GM03348 (cell line): ENCODE results near the gene ACAP2.

ENCODE experiments used
- DNase-seq: peaks from one replicate; pipeline ENCODE4 v3.0.0; 2012; ENCODE audit warnings: low spot score

The ACAP2 gene

DNA sequence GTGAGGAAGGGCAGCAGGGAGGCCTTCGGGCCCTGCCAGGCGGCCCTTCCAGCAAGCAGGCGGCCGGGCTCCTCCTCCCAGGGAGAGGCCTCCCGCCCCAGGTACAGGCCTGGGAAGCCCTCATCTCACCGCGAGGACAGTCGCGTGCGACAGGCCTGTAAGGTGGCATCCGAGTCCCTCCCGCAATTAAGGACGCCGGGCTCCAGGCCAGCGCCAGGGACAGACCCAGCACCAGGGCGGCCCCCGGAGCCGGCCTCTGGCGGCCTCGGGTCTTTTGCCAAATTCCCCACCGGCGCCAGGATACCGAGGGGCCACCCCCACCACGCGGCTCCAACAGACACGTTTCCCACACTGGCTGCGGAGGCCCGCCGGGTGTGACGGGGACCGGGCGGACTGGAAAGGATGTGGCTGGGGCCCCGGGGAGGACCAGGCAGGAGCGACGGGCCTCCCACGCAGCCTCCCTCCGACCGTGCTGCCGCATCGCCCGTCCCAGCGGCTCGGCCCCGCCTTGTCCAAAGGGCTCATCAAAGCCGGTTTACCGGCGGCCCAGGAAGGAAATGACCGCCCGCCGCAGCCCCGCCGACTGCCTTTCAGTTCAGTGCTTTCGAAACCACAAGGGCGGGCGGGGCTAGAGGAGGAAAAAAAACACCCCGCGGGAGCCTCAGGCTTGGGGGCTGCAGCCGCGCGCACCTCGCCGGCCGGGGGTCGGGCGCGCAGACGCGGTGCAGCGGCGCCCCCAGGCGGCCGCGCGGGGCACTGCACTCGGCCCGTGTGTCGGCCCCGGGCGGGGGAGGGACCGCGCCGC lies 183.1 kb downstream of the ACAP2 start:
- peak; percentile 99 for DNase-seq

DNA sequence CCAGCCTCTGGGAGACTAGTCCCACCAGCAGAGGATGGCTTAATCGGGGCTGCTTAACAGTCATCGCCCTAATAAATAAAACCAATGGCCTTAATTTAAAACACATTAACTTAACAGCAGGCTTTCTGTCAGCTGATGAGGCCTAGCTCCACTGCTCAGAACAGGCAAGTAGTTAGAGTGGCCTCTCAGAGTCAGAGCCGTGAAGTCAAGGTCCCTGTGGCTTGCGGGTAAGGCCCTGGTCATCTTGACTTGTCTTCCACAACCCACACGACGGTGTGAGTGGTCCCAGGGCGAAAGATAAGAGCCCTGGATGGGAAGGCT lies 183.7 kb downstream of the ACAP2 start:
- DNase-seq = peak; percentile 61

DNA sequence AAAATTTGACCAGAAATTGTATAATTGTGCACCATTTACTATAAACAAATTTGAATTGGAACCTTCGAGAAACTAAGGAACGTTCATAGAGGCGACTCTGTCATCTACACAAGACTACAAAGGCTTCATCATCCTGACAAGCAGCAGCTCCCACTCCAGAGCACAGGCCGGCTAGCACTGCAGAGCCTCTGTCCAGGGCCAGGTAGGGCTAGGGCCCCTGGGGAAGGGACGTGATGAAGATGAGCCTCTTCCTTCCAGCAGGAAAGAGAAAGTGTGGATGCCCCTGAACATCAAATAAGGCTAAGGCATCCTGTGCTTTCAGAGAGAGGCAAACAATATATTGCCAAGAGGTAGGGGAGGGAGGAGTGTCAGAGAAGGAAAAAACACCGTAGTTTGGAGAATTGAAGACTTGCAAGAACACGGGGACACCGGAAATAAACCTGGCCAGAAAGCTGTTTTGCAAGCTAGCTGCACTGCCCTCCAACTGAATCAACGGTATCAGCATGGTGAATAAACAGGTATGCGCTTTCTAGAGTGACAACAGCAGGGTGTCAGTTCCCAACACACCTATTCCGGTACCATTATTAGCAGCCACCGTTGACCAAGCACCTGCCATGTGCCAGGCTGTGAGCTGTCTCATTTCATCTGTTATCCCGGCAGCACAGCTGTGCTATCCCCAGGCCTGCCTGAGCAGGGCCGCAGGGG lies 184.2 kb downstream of the ACAP2 start:
- DNase-seq = no peak

DNA sequence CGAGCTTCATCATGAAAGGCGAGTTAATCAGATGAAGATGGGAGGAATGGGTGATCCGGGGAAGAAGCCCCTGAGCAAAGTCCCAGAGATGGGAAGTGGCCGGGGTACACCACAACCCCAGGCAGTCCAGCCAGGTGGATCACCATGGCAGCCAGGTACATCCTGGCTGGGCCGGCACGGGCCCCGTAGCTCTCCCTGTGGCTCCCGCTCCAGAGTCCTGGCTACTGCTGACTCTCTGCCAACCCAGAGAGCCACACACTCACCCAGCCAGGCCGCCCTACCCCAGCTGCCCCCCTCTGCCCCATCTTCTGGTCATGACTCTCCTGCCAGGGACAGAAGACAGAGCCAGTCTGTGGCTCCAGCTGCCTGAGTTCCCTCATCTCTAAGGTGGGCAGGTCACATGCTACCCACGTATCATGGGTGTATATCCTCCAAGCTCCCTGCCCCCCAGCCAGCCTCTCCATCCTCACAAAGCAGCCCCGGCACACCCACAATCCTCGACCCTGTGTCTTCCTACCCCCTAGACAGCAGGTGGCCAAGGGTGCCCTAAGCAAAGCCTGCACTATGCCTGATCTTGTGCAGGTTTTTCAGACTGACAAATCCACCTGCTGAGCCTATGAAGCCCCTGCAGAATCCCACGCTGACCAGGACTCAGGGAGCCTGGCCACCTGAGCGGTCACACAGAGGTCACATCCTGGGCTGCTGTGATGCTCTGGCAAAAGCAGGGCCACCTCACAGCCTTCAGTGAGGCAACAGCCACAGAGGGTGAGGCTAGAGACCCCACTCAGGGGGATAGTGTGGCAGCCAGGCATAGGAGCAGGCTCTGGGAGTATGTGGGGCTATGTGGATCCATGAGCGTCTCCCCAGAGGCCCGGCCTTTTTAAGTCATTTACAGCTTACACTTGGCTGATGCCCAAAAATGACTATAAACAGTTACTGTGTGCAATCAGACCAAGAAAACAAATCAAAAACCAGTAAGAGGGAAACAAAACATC lies 185.1 kb downstream of the ACAP2 start:
- DNase-seq = no peak

DNA sequence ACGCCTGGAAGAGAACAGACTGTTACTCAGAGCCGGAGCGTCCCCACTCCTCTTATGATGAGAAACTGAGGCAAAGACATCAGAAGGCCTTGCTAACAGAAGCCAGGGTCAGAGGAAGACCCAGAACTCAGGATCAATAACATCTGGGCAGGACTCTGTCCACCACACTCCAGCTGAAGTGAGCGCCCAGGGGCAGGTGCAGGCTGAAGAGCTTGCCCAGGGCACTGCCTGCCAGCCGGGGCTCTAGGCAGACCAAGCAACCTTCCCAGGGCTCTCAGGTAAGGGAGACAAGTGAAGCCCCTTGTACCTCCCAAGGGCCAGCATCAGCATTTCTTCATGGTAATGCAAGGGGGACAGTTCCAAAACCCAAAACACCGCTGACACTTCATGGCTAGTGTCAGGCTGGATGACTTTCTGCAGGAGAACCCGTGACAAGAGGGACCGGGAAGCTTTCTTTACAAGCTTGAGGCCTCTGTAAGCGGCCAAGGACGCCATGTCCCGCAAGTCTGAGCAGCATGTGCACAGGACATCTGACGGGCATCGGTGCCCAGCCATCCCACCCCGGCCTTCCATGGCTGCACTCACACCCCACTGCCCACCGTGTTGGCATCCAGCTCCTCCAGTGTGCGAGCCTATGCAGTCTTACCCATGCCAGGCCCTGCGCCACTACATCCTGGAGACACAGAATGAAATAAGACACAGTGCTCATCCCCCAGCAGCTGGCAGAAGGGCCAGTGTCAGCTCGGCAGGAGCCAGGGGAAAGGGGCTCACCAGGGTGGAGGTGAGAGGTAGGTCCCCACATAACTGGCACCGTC lies 186.0 kb downstream of the ACAP2 start:
- no peak for DNase-seq

DNA sequence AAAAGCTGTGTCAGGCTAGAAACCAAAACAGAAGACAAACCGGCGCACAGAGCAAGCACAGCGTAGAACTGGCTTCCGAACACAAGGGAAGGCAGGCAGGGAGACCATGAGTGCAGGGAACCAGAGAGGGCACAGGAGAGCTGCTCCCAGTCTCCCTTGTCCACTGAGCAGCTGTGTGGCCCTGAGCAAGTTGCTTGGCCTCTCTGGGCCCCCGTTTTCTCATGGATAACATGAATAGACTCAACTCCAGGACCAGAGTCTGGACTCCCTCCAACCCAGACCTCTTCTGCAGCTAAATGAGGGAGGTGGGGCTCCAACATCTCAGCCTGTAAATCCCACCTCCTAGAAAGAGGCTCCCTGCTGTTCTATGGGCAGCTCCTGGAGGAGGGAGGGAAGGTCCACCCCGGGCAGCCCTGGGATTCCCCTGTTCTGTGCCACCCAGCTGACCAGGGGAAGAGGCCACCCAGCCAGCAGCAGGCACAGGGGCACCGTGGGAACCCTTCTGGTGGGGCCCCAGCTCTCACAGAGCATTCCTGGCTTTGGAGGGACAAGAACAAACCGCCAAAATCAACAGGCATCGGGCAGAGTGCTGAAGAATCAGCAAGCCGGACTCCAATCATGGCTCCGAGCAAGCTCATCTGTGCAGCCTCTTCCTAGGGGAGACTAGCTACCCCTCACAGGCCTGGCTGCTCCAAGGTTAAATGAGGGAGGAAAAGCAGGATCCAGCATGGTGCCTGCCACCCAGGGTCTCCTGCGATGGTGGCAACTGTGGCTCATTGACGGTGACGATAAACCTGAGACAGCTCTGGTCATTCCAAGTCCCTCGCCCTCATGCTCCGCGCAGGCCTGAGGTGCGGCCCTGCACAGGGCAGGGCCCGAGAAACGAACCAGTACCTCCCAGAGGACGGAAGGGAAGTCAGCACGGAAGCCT lies 187.0 kb downstream of the ACAP2 start:
- no peak for DNase-seq

DNA sequence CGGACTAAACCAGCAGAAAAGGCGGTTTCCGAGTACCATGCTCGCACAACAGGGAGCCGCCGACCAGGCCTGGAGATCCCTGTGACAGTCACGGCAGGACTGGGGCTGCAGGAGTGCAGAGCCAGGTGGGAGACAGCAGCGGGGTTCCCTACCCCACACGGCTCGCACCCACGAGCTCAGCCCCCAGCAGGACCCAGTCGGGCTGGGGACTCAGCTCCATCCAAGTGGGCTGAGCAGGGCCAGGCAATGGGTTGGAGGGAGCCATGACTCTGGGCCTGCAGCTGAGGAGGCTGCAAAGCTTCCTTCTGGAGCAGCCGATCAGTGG lies 187.7 kb downstream of the ACAP2 start:
- no peak for DNase-seq

DNA sequence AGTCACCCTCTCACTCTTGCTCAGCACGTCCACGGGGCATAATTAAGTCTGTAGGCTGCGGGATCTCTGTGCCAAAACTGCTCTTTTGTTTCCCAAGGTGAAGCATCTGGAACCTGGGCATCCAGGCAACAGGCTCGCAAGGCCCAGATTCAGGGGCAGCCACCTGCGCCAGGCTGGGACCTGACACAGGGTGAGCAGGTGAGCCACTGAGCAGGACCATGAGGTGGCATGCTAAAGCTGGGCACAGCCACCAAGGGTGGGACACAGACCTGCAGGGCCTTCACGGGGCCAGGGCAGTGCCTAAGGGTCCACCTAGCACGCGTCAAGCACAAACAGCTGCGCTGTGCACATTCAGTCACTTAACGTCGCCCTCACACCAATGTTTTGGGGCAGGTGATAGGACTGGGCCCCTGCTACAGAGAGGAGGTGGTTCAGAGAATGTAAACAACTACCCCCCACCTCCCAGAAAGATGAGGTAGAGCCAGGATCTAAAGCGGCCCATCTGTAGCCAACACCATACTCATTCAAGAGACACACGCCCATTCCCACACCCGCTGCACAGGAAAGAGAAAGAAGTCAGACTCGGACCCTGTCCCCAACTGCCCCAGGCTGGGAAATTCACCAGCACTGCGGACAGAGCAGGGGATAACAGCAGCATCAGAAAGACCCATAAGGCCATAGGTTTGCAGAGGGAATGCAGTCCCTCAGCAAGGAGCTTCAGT lies 188.2 kb downstream of the ACAP2 start:
- DNase-seq = no peak

DNA sequence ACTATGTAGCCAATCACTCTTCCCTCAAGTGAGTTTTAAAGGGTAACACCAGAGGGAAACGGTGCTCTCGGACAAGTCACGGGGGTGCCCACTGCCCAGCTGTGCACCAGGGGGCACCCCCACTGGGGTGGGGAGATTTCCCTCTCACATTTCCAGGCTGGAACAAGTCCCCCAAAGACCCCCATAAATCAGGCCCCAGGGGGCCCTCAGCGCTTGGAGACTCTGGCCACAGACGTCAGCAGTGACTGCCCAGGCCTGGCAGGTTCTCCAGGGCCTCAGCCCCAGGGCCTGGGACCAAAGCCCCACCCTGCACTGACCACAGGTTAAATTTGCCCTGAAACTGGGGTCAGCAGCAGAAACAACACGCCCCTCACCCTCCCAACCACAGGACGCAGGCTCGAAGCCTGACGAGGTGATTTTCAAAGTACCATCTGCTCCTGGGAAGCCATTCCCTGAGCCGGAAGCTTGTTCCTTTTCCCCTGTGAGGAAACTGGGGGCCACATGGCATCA lies 188.8 kb downstream of the ACAP2 start:
- DNase-seq = no peak

DNA sequence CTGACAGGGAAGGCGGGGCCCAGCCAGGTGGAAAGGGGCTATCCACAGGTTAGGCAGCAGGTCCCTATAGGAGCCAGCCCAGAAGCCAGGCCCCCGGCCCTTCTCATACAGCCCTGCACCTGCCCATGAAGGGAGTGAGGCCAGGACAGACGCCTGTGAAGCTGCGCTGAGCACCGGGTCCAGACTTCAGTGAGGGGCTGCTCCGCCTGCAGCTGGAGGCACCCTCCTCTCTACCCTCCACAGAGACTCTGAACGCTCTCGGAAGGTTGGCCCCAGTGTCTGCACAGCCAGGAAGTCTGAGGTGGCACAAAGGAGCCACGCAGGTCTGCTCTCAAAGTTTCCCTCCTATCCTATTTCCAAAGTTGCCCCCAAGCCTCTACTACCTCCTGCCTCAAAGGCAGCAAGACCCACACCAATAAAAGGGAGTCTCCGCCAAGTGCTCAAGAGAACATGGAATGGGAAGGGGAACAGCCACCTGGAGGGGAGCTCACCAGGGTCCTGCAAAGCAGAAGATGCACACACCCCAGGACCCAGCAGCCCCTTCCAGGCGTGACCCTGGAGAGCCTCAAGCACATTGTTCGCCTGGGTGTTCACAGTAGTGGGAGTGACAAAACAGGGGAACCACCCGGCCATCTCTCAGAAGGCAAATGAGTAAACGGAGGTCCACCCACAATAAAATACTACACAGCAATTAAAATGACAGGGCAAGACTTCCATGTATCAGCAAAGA lies 191.3 kb downstream of the ACAP2 start:
- DNase-seq = no peak

DNA sequence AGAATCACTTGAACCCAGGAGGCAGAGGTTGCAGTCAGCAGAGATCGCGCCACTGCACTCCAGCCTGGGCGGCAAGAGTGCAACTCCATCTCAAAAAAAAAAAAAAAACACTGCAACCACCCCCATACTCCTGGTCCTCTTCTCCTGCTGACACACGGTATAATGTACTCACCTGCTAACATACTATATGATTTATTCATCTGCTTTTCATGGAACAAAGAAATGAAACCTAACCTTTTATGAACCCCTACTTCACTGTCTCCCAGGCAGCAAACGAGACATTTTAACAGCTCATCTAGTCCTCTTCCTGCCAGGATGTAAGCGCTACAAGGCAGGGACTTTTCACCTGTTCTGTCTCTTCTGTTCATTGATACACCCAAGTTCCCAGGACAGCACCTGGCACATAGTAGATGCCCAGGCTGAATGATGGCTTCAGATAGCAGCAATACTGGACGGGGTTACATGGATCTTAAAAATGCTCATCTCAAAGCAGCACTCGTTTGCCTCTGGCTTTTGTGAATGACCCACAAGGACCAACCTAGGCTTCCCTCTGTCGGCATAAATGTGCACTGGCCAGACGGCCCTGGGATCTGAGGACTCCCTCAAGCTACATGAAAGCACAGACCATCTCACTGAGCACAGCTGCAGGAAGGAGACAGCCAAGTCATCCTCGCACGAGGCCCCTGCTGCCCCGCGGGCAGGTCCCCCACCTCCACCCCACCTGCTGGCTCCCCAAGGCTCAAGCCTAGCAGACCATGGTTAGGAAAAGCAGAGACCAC lies 192.2 kb downstream of the ACAP2 start:
- DNase-seq = no peak

DNA sequence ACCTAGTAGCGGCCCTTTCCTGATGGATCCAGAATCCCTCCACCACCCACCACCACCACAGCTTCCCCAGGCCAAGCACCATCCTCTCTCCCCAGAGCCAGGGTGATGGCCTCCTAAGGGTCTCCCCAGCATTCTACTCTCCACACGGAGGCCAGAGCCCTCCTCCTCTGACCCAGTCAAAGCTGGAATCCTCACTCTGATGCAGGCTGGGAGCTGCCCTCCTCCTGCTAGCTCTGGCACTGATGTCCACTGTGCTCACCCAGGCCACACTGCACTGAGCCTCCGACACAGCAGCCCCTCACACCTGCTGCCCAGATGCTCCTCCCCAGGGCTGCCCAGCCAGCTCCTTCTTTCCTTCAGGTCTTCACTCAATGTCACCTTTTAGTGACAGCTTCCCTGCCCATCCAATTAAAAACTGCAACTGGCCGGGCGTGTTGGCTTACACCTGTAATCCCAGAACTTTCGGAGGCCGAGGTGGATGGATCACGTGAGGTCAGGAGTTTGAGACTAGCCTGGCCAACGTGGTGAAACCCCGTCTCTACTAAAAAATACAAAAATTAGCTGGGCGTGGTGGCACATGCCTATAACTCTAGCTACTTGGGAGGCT lies 192.9 kb downstream of the ACAP2 start:
- no peak for DNase-seq

DNA sequence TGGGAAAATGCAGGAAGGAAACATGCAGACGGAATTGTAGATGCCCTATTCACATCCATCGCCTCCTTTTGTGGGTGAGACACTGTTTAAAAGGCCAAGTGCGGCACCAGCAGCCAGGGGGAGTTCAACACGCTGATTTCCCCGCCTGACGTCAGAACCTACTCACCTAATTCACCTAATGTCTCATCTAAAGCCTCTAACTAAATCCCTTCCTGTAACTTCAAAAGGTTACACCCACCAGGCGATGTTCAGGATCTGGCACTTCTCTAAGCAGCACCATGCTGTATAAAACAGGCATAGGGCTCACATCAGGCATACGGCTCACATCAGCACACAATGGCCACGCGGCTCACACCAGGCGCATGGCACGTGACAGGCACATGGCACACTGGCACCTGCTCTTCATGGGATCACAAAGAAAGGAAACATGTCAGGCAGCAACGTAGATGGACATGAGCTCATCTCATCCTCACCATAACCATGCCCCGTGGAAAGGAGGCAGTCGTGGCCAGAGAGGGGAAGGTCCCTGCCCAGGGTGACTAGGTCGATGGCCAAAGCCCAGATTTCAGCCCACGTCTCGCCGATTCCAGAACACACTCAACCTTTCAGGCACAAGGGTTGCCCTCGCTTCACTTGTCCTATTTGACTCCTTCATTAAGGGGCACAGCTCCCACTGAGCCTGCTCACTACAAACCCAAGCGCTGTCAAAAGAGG lies 193.6 kb downstream of the ACAP2 start:
- DNase-seq = no peak

DNA sequence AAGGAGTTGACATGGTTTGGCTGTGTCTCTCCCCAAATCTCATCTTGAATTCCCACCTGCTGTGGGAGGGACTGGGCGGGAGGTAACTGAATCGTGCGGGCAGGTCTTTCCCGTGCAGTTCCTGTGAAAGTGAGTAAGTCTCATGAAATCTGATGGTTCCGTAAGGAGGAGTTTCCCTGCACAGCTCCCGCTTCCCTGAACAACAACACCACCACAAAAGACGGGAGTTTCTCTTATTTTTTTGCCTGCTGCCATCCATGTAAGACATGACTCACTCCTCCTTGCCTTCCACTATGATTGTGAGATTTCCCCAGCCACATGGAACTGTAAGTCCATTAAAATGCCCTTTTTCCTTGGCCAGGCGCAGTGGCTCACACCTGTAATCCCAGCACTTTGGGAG lies 194.5 kb downstream of the ACAP2 start:
- no peak for DNase-seq

DNA sequence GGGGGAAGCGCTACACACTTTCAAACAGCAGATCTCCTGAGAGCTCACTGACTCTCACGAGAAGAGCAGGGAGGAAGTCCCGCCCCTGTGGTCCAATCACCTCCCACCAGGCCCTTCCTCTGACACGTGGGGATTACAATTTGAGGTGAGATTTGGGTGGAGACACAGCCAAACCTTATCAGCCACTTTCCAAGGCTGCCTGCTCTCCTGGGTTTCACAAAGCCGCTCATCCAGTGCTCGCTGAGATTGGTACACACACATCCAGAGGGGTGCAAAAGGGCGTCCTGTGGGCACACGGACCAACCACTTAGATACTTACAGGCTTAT lies 195.0 kb downstream of the ACAP2 start:
- no peak for DNase-seq

DNA sequence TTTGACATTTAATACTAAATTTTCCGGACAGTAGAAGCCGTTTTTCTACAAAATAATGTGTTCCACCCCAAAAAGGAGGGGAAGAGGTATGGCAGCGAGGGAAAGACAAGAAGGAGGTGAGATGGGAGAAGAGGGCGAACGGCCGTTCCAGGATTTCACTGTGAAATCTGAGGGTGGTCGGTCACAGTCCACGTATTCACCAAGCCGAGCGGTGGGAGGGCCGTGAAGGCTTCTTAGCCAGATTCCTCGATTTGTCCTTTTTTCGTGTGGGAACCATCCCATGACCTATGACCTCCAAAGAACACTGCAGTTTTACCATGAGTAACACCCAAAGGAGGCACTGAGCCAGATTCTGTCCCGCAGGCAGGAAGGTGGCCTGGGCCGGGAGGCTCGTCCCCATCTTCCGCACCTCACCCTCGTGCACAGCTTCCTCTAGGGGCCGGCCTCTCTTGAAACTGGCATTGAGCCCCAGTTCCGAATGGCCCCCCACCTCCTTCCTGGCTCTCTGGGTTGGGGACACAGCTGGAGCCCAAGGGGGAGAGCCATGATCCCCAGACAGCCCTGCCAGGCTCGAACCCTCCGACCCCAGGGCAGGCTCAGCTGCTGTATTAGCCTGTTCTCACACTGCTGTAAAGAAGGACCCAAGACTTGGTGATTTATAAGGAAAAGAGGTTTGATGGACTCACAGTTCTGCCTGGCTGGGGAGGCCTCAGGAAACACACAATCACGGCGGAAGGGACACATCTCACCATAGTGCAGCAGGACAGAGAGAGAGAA lies 195.5 kb downstream of the ACAP2 start:
- DNase-seq = no peak

DNA sequence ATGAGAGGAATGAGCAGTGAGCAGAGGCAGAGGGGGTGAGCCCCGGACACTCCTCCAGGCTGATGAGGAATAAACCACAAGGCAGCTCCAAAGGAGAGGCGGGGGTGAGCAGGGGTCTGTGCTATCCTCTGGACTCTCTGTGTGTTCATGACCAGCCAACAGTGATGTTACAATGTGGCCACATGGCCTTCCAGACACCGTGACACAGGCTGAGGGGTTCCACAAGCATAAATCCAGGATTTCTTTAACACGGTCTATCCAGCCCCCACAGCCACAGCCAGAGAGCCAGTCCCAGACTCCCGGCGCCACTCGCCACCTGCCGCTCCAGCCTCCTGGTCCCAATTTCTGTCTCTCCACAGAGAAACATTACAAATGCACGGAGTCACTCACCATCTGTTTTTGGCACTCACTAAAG lies 196.2 kb downstream of the ACAP2 start:
- no peak for DNase-seq
